Sigmoid colon (tissue), 4 donors: ENCODE measurements around the gene LILRA5.

ENCODE experiments used
- EP300 ChIP-seq, 4 donors: sonication (generic); formaldehyde crosslinking; IDR thresholded peaks; one replicate each; pipeline ENCODE4 v1.6.1; 2017; ENCODE audit warnings: antibody characterized with exemption in 4 of 4
- POLR2A ChIP-seq, 2 donors: fragments of 450-650 bp; IDR thresholded peaks; one replicate each; pipeline ENCODE4 v1.6.1; 2016; ENCODE audit warnings: antibody characterized with exemption in 2 of 2, mild to moderate bottlenecking in 2 of 2, moderate library complexity in 2 of 2
- POLR2AphosphoS5 ChIP-seq, 4 donors: sonication (generic); formaldehyde crosslinking; IDR thresholded peaks; one replicate each; pipeline ENCODE4 v1.6.1; 2017; ENCODE audit warnings: antibody characterized with exemption in 4 of 4
- TF ChIP-seq, protein P1 (sequence below), 4 experiments: fragments of 450-650 bp in 3 of 4; fragments of 200-600 bp in 1 of 4; IDR thresholded peaks; one replicate each; pipeline ENCODE4 v1.5.1; 2016 to 2019; ENCODE audit warnings: antibody characterized with exemption in 4 of 4, mild to moderate bottlenecking in 3 of 4, moderate library complexity in 2 of 4

DNA sequence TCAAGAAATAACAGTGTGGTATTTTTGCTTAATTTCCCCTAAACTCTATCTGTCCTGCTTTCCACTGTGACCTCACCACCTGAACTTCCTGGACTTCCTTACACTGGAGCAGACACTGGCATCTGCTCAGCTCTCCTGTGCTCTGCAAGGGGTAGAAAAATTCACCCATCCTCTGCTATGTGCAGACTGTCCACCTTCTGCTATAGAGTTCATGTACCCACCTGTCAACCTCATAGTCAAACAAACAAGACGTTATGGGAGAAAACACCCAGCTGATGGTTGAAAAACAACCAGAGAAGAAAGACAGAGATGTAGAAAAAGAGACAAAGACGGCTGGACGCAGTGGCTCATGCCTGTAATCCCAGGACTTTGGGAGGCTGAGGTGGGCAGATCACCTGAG lies 39.6 kb upstream of the LILRA5 start:
- TF ChIP-seq POLR2A (IDR thresholded peaks at IDR 0.05) (no peak), EP300 (IDR thresholded peaks at IDR 0.05) (no peak), POLR2AphosphoS5 (IDR thresholded peaks at IDR 0.05) (no peak)
- TF ChIP-seq, protein P1, sequence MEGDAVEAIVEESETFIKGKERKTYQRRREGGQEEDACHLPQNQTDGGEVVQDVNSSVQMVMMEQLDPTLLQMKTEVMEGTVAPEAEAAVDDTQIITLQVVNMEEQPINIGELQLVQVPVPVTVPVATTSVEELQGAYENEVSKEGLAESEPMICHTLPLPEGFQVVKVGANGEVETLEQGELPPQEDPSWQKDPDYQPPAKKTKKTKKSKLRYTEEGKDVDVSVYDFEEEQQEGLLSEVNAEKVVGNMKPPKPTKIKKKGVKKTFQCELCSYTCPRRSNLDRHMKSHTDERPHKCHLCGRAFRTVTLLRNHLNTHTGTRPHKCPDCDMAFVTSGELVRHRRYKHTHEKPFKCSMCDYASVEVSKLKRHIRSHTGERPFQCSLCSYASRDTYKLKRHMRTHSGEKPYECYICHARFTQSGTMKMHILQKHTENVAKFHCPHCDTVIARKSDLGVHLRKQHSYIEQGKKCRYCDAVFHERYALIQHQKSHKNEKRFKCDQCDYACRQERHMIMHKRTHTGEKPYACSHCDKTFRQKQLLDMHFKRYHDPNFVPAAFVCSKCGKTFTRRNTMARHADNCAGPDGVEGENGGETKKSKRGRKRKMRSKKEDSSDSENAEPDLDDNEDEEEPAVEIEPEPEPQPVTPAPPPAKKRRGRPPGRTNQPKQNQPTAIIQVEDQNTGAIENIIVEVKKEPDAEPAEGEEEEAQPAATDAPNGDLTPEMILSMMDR (IDR thresholded peaks at IDR 0.05), result no peak
